IMR-90 (cell line): Measurements from ENCODE around the gene KAZN. TPM values are rescaled to one million over a fixed set of nuclear protein-coding genes. Genes with fewer than 3 reads are reported as not detected.

Experiments used
- ATAC-seq: fragments of 200-7000 bp; cut with Tn5 transposase; 2 replicates; pipeline ENCODE4 v1.9.1; 2020; ENCODE audit warnings: low read depth, mild to moderate bottlenecking, moderate library complexity
- BruUV-seq: library from RNA; stranded (reverse); fragments of 400-500 nt; replicated peaks from 2 replicates; lab custom pipeline; 2021; lab: Mats Ljungman, UMichigan
- CTCF ChIA-PET: fragments of 300-600 bp; formaldehyde crosslinking; extraction: SDS; loops from one replicate; lab custom pipeline; 2021; ENCODE audit warnings: antibody characterized with exemption; lab: Yijun Ruan, JAX
- POLR2A ChIA-PET: fragments of 300-600 bp; sonication (Branson Sonifier 250); formaldehyde crosslinking; loops from one replicate; lab custom pipeline; 2022; ENCODE audit warnings: antibody characterized with exemption; ENCODE audit not compliant: unreplicated experiment; lab: Charles Lee
- DNase-seq: peaks from one replicate; pipeline ENCODE4 v3.0.0; 2013
- H2AFZ ChIP-seq: replicated peaks from 2 replicates; pipeline ENCODE3; 2013; ENCODE audit warnings: low read length, mild to moderate bottlenecking; ENCODE audit not compliant: poor library complexity
- H2AK5ac ChIP-seq: 2 replicates; pipeline ENCODE4 v1.6.1; 2013; ENCODE audit warnings: low read depth, low read length, inconsistent platforms
- H2AK9ac ChIP-seq: replicated peaks from 2 replicates; pipeline ENCODE3; 2013; ENCODE audit warnings: mild to moderate bottlenecking, low read depth, low read length, moderate library complexity; ENCODE audit not compliant: poor library complexity
- H2BK120ac ChIP-seq: 2 replicates; pipeline ENCODE4 v1.6.1; 2013; ENCODE audit warnings: low read depth, low read length, inconsistent platforms
- H2BK15ac ChIP-seq: 3 replicates; pipeline ENCODE4 v1.6.1; 2013; ENCODE audit warnings: low read depth, low read length, inconsistent platforms
- H2BK20ac ChIP-seq: 2 replicates; pipeline ENCODE4 v1.6.1; 2013; ENCODE audit warnings: low read depth, mild to moderate bottlenecking, inconsistent platforms, low read length, moderate library complexity
- H2BK5ac ChIP-seq: 2 replicates; pipeline ENCODE4 v1.6.1; 2013; ENCODE audit warnings: mild to moderate bottlenecking, low read depth, low read length, inconsistent platforms; ENCODE audit not compliant: poor library complexity, severe bottlenecking
- H3K14ac ChIP-seq: replicated peaks from 2 replicates; pipeline ENCODE4 v1.6.1; 2013; ENCODE audit warnings: low read depth, low read length, inconsistent platforms
- H3K18ac ChIP-seq: 2 replicates; pipeline ENCODE4 v1.6.1; 2013; ENCODE audit warnings: low read depth, low read length, control low read depth
- H3K23ac ChIP-seq: 2 replicates; pipeline ENCODE4 v1.6.1; 2013; ENCODE audit warnings: low read depth, low read length, inconsistent platforms
- H3K27ac ChIP-seq: 2 replicates; pipeline ENCODE4 v1.5.1; 2013; ENCODE audit warnings: mild to moderate bottlenecking, control low read depth, low read length; ENCODE audit not compliant: insufficient read depth
- H3K27me3 ChIP-seq: 2 replicates; pipeline ENCODE4 v1.6.1; 2013; ENCODE audit warnings: low read length; ENCODE audit not compliant: control insufficient read depth, insufficient read depth
- H3K36me3 ChIP-seq: 2 replicates; pipeline ENCODE4 v1.6.1; 2013; ENCODE audit warnings: low read length, mixed read lengths; ENCODE audit not compliant: control insufficient read depth, insufficient read depth
- H3K4ac ChIP-seq: 2 replicates; pipeline ENCODE4 v1.6.1; 2013; ENCODE audit warnings: low read depth, low read length, inconsistent platforms
- H3K4me1 ChIP-seq: 2 replicates; pipeline ENCODE4 v1.6.1; 2013; ENCODE audit warnings: low read length, mixed read lengths; ENCODE audit not compliant: control insufficient read depth, insufficient read depth
- H3K4me2 ChIP-seq: 2 replicates; pipeline ENCODE4 v1.6.1; 2013; ENCODE audit warnings: low read depth, mild to moderate bottlenecking, control low read depth, low read length, moderate library complexity
- H3K4me3 ChIP-seq: 2 replicates; pipeline ENCODE4 v1.5.1; 2013; ENCODE audit warnings: low read depth, mild to moderate bottlenecking, control low read depth, low read length, moderate library complexity; ENCODE audit not compliant: insufficient read depth
- H3K56ac ChIP-seq: 2 replicates; pipeline ENCODE4 v1.6.1; 2013; ENCODE audit warnings: low read length, inconsistent platforms; ENCODE audit not compliant: insufficient read depth; ENCODE audit errors: extremely low read depth
- H3K79me1 ChIP-seq, 2 experiments: 2 replicates each; pipeline ENCODE4 v1.6.1; 2013; ENCODE audit warnings: low read length in 2 of 2, inconsistent platforms in 1 of 2, low read depth in 1 of 2
- H3K9ac ChIP-seq: 2 replicates; pipeline ENCODE4 v1.6.1; 2013; ENCODE audit warnings: low read depth, low read length, control low read depth
- H3K9me1 ChIP-seq: 2 replicates; pipeline ENCODE4 v1.6.1; 2013; ENCODE audit warnings: low read length, inconsistent platforms; ENCODE audit not compliant: insufficient read depth
- H3K9me3 ChIP-seq: 2 replicates; pipeline ENCODE4 v1.6.1; 2013; ENCODE audit warnings: low read length; ENCODE audit not compliant: control insufficient read depth, insufficient read depth
- H4K20me1 ChIP-seq: 2 replicates; pipeline ENCODE4 v1.6.1; 2013; ENCODE audit warnings: low read length, inconsistent platforms; ENCODE audit not compliant: insufficient read depth
- H4K5ac ChIP-seq: 2 replicates; pipeline ENCODE4 v1.6.1; 2013; ENCODE audit warnings: mild to moderate bottlenecking, low read depth, low read length, control low read depth
- H4K8ac ChIP-seq, 2 experiments: 2 replicates each; pipeline ENCODE4 v1.6.1; 2013; ENCODE audit warnings: low read depth in 2 of 2, low read length in 2 of 2, control low read depth in 1 of 2, inconsistent platforms in 1 of 2
- H4K91ac ChIP-seq: 2 replicates; pipeline ENCODE4 v1.6.1; 2013; ENCODE audit warnings: low read depth, low read length, inconsistent platforms; ENCODE audit not compliant: insufficient read depth
- MAZ ChIP-seq: IDR thresholded peaks from 2 replicates; pipeline ENCODE4 v1.6.1; 2012; ENCODE audit warnings: low read depth, mild to moderate bottlenecking, low read length, improper control_type of control experiment, moderate library complexity, borderline replicate concordance
- POLR2A ChIP-seq: IDR thresholded peaks from 2 replicates; pipeline ENCODE4 v1.6.1; 2012; ENCODE audit warnings: mild to moderate bottlenecking, low read depth, low read length
- WGBS, 2 experiments: methylation state at CpG; one replicate each; pipeline versions ENCODE4 v1.1.5 to v1.1.7; 2013; ENCODE audit warnings: missing lambda C conversion rate in 2 of 2; ENCODE audit not compliant: insufficient read length in 1 of 2; ENCODE audit errors: extremely low coverage in 2 of 2; 5-methylcytosine and 5-hydroxymethylcytosine counted together
- dilution Hi-C: fragments of 300-500 bp; cut with HindIII; formaldehyde crosslinking; loops from one replicate; pipeline ENCODE4 v1.14.3; 2018; ENCODE audit warnings: low sequenced_read_pairs; ENCODE audit not compliant: unreplicated experiment
- in situ Hi-C: fragments of 300-500 bp; cut with MboI; formaldehyde crosslinking; loops from 3 replicates; pipeline ENCODE4 v1.14.3; 2019; ENCODE audit warnings: low sequenced_read_pairs, inconsistent platforms, mixed read lengths
- intact Hi-C: fragments of 100-400 bp; cut with micrococcal nuclease; formaldehyde crosslinking; loops from 2 replicates; pipeline ENCODE4 v1.10.0; 2022
- polyA plus RNA-seq, 3 experiments: library from polyadenylated mRNA; depleted of rRNA; stranded (reverse); fragments of >200 nt; gene quantifications; 2 replicates each; pipeline ENCODE4 v1.2.3, GENCODE V29; 2012; ENCODE audit warnings: low replicate concordance in 1 of 3
- total RNA-seq: library from RNA; depleted of rRNA; stranded (reverse); fragments of >200 nt; gene quantifications from 2 replicates; pipeline ENCODE4 v1.2.3, GENCODE V29; 2012
- TF ChIP-seq, protein P1 (sequence below): fragments of 150-350 bp; IDR thresholded peaks from 2 replicates; pipeline ENCODE4 v1.6.1; 2016; ENCODE audit warnings: low read depth, mild to moderate bottlenecking, low read length, moderate library complexity, borderline replicate concordance

The KAZN gene
- total and polyA plus RNA-seq, 2 of the 4 experiments (the other 2 are of a cell fraction), result 5.2 to 10.5 TPM

- Histone ChIP-seq H2BK15ac (no peak overlapping the region), H3K18ac (no peak overlapping the region), H3K4ac (no peak overlapping the region), H3K4me2 (no peak overlapping the region), H2BK120ac (no peak overlapping the region), H2AFZ (no peak overlapping the region), H3K9me1 (no peaks in the 10 kb centered on the region), H3K4me3 (no peak overlapping the region), H4K8ac (no peak overlapping the region), H3K4me1 (no peaks in the 10 kb centered on the region), H3K23ac (no peak overlapping the region), H3K14ac (no peak overlapping the region), H3K79me1 (no peaks in the 10 kb centered on the region), H3K36me3 (no peaks in the 10 kb centered on the region), H2AK5ac (no peak overlapping the region), H3K56ac (no peak overlapping the region), H3K27me3 (peaks cover 2% of the 10 kb centered on the region; the same call in 1 of the 2 replicates), H4K91ac (no peak overlapping the region), H2AK9ac (no peak overlapping the region), H3K9me3 (no peaks in the 10 kb centered on the region), H3K27ac (no peak overlapping the region), H2BK20ac (no peak overlapping the region), H4K5ac (no peak overlapping the region), H2BK5ac (no peak overlapping the region), H4K20me1 (no peaks in the 10 kb centered on the region), H3K9ac (no peak overlapping the region)
- TF ChIP-seq, protein P1, sequence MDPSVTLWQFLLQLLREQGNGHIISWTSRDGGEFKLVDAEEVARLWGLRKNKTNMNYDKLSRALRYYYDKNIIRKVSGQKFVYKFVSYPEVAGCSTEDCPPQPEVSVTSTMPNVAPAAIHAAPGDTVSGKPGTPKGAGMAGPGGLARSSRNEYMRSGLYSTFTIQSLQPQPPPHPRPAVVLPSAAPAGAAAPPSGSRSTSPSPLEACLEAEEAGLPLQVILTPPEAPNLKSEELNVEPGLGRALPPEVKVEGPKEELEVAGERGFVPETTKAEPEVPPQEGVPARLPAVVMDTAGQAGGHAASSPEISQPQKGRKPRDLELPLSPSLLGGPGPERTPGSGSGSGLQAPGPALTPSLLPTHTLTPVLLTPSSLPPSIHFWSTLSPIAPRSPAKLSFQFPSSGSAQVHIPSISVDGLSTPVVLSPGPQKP, result no peak
- no peak for TF ChIP-seq MAZ
- TF ChIP-seq POLR2A, result no peak
- ChIA-PET POLR2A (no interaction called here), CTCF (interaction anchor here (0.7 kb wide), 1 partner anchor 34 kb away, joined by 3 read pairs; no protein-coding TSS in a partner anchor)
- DNase-seq (no peak), ATAC-seq (no peak)
- WGBS, 2 experiments, result no CpG with 5 or more reads among the region's 11 CpGs
- intact Hi-C loops (no loop called here), in situ Hi-C loops (no loop called here), dilution Hi-C loops (no loop called here)
- BruUV-seq, result no TSS peak
Observed at GRCh38 chr1:14723401-14723800, 124.9 kb downstream of the KAZN start.
